Astrocyte (in vitro differentiated cells and primary cell): ENCODE measurements around the gene PGP. TPM values are rescaled to one million over a fixed set of nuclear protein-coding genes. Genes with fewer than 3 reads are reported as not detected.
"Not testable (repeated sequence)": the region's sequence is repeated elsewhere in the genome, so short reads cannot be mapped to it uniquely, and the experiment has no call there.

ENCODE experiments used
- DNase-seq: peaks from one replicate; pipeline ENCODE4 v3.0.0-alpha.2; 2010; ENCODE audit warnings: low read depth
- FAIRE-seq: peaks from 2 replicates; lab custom pipeline; 2011; peaks lifted over from hg19 to GRCh38; lab: Jason Lieb, UNC
- H2AFZ ChIP-seq: 2 replicates; pipeline ENCODE4 v1.6.0; 2012; ENCODE audit warnings: low read depth, low read length, inconsistent platforms
- H3K27ac ChIP-seq: 2 replicates; pipeline ENCODE4 v1.5.1; 2011; ENCODE audit warnings: low read depth, low read length, inconsistent platforms
- H3K27me3 ChIP-seq: 2 replicates; pipeline ENCODE4 v1.6.0; 2011; ENCODE audit warnings: low read length, inconsistent platforms; ENCODE audit not compliant: insufficient read depth
- H3K36me3 ChIP-seq: 2 replicates; pipeline ENCODE4 v1.5.1; 2011; ENCODE audit warnings: low read length, inconsistent platforms; ENCODE audit not compliant: insufficient read depth
- H3K4me1 ChIP-seq: 2 replicates; pipeline ENCODE4 v1.5.1; 2011; ENCODE audit warnings: low read length, inconsistent platforms; ENCODE audit not compliant: insufficient read depth
- H3K4me2 ChIP-seq: 2 replicates; pipeline ENCODE4 v1.6.0; 2012; ENCODE audit warnings: low read length, inconsistent platforms
- H3K4me3 ChIP-seq: 2 replicates; pipeline ENCODE4 v1.5.1; 2011; ENCODE audit warnings: low read depth, mild to moderate bottlenecking, low read length, inconsistent platforms; ENCODE audit not compliant: insufficient read depth
- H3K79me2 ChIP-seq: 2 replicates; pipeline ENCODE4 v1.6.0; 2012; ENCODE audit warnings: mild to moderate bottlenecking, low read length, inconsistent platforms; ENCODE audit not compliant: insufficient read depth
- H3K9ac ChIP-seq: 2 replicates; pipeline ENCODE4 v1.6.0; 2012; ENCODE audit warnings: mild to moderate bottlenecking, low read length, inconsistent platforms
- H3K9me3 ChIP-seq: 2 replicates; pipeline ENCODE4 v1.5.1; 2012; ENCODE audit warnings: low read depth, mild to moderate bottlenecking, low read length, inconsistent platforms; ENCODE audit not compliant: insufficient read depth
- H4K20me1 ChIP-seq: 2 replicates; pipeline ENCODE4 v1.6.0; 2012; ENCODE audit warnings: low read length, inconsistent platforms; ENCODE audit not compliant: insufficient read depth
- H3K27ac Mint-ChIP-seq: one replicate; pipeline ENCODE4 v1.8.0; 2021; ENCODE audit warnings: mild to moderate bottlenecking, mixed read lengths; ENCODE audit not compliant: unreplicated experiment
- H3K27me3 Mint-ChIP-seq: one replicate; pipeline ENCODE4 v1.8.0; 2021; ENCODE audit warnings: low read depth, mixed read lengths; ENCODE audit not compliant: unreplicated experiment
- H3K36me3 Mint-ChIP-seq: one replicate; pipeline ENCODE4 v1.8.0; 2021; ENCODE audit warnings: low read depth, mixed read lengths; ENCODE audit not compliant: unreplicated experiment
- H3K4me1 Mint-ChIP-seq: one replicate; pipeline ENCODE4 v1.8.0; 2021; ENCODE audit warnings: low read depth, mixed read lengths; ENCODE audit not compliant: unreplicated experiment
- H3K4me3 Mint-ChIP-seq: one replicate; pipeline ENCODE4 v1.8.0; 2021; ENCODE audit warnings: mild to moderate bottlenecking, moderate library complexity, mixed read lengths; ENCODE audit not compliant: unreplicated experiment
- H3K9me3 Mint-ChIP-seq: one replicate; pipeline ENCODE4 v1.8.0; 2021; ENCODE audit warnings: mild to moderate bottlenecking, mixed read lengths; ENCODE audit not compliant: unreplicated experiment
- EZH2 ChIP-seq: IDR thresholded peaks from 2 replicates; pipeline ENCODE4 v1.6.1; 2012; ENCODE audit warnings: mild to moderate bottlenecking, low read length, inconsistent platforms; ENCODE audit not compliant: insufficient read depth
- total RNA-seq: library from RNA; stranded (reverse); gene quantifications from 2 replicates; pipeline ENCODE4 v1.2.1, GENCODE V29; 2021
- TF ChIP-seq, protein P1 (sequence below): IDR thresholded peaks from 2 replicates; pipeline ENCODE4 v1.5.1; 2011; ENCODE audit warnings: low read depth, mild to moderate bottlenecking, inconsistent platforms, low read length, moderate library complexity; ENCODE audit not compliant: insufficient read depth

PGP gene
- total RNA-seq, 1 donor from 2014 or later = 21.1 TPM

- Mint-ChIP-seq H3K27ac (no peak overlapping the region), H3K36me3 (peaks cover 4% of the 10 kb centered on the region), H3K4me1 (peaks cover 4% of the 10 kb centered on the region), H3K27me3 (peaks cover 20% of the 10 kb centered on the region), H3K9me3 (peaks cover 7% of the 10 kb centered on the region), H3K4me3 (peak overlapping the region; percentile 90)
- Histone ChIP-seq H3K4me3 (peak overlapping the region; percentile 81), H3K79me2 (peaks cover 18% of the 10 kb centered on the region), H2AFZ (peak overlapping the region; percentile 96), H3K4me2 (peak overlapping the region; percentile 100), H3K27me3 (no peaks in the 10 kb centered on the region), H3K4me1 (peaks cover 11% of the 10 kb centered on the region), H3K36me3 (no peaks in the 10 kb centered on the region), H3K9ac (peak overlapping the region; percentile 96), H4K20me1 (no peaks in the 10 kb centered on the region), H3K27ac (peak overlapping the region; percentile 95), H3K9me3 (no peaks in the 10 kb centered on the region)
- DNase-seq (no peak), FAIRE-seq (no peak)
- TF ChIP-seq EZH2 = no peak
- TF ChIP-seq, protein P1, sequence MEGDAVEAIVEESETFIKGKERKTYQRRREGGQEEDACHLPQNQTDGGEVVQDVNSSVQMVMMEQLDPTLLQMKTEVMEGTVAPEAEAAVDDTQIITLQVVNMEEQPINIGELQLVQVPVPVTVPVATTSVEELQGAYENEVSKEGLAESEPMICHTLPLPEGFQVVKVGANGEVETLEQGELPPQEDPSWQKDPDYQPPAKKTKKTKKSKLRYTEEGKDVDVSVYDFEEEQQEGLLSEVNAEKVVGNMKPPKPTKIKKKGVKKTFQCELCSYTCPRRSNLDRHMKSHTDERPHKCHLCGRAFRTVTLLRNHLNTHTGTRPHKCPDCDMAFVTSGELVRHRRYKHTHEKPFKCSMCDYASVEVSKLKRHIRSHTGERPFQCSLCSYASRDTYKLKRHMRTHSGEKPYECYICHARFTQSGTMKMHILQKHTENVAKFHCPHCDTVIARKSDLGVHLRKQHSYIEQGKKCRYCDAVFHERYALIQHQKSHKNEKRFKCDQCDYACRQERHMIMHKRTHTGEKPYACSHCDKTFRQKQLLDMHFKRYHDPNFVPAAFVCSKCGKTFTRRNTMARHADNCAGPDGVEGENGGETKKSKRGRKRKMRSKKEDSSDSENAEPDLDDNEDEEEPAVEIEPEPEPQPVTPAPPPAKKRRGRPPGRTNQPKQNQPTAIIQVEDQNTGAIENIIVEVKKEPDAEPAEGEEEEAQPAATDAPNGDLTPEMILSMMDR = no peak
These were observed 10.1 kb downstream of the PGP start for GRCh38 chr16:2204416-2205103.

GRCh38 chr16:2203119-2203688 is 11.4 kb downstream of the PGP start:
- H3K4me2 ChIP-seq, H3K9me3 Mint-ChIP-seq, H3K36me3 Mint-ChIP-seq, H3K9ac ChIP-seq, H3K9me3 ChIP-seq, H4K20me1 ChIP-seq, H3K27ac ChIP-seq, H3K27me3 ChIP-seq, H3K4me1 Mint-ChIP-seq, H3K36me3 ChIP-seq, H3K4me3 ChIP-seq, DNase-seq, H3K4me3 Mint-ChIP-seq, H2AFZ ChIP-seq, FAIRE-seq: not testable (repeated sequence)
- Histone ChIP-seq H3K79me2 (peaks cover 18% of the 10 kb centered on the region), H3K4me1 (peaks cover 11% of the 10 kb centered on the region)
- Mint-ChIP-seq H3K27me3 (peaks cover 31% of the 10 kb centered on the region), H3K27ac (peak overlapping the region; percentile 34)

- Mint-ChIP-seq H3K27me3 (peaks cover 37% of the 10 kb centered on the region), H3K27ac (no peak overlapping the region), H3K36me3 (no peaks in the 10 kb centered on the region), H3K4me3 (no peak overlapping the region), H3K9me3 (peaks cover 7% of the 10 kb centered on the region), H3K4me1 (no peaks in the 10 kb centered on the region)
- DNase-seq (no peak), FAIRE-seq (no peak)
- Histone ChIP-seq H3K4me1 (peaks cover 4% of the 10 kb centered on the region), H3K9ac (no peak overlapping the region), H3K27me3 (peaks cover 20% of the 10 kb centered on the region), H3K36me3 (no peaks in the 10 kb centered on the region), H2AFZ (no peak overlapping the region), H3K79me2 (no peaks in the 10 kb centered on the region), H3K4me2 (no peak overlapping the region), H4K20me1 (peaks cover 3% of the 10 kb centered on the region), H3K4me3 (no peak overlapping the region), H3K9me3 (no peaks in the 10 kb centered on the region), H3K27ac (no peak overlapping the region)
- TF ChIP-seq EZH2 = no peak
- TF ChIP-seq, protein P1 = no peak
These were observed 14.3 kb downstream of the PGP start for GRCh38 chr16:2200313-2200712.
